HEK293 (cell line): ENCODE data around the gene KLHL15.

Experiments used
- CTCF ChIA-PET: fragments of 350-600 bp; formaldehyde crosslinking; extraction: SDS; loops from one replicate; lab custom pipeline; 2021; ENCODE audit warnings: antibody characterized with exemption; lab: Yijun Ruan, JAX
- POLR2A ChIA-PET: fragments of 300-600 bp; formaldehyde crosslinking; extraction: SDS; loops from one replicate; lab custom pipeline; 2020; ENCODE audit warnings: antibody characterized with exemption, inconsistent platforms; lab: Yijun Ruan, JAX
- H3K27ac ChIP-seq: fragments of 200-500 bp; sonication (Bioruptor generic); 2 replicates; pipeline ENCODE4 v1.5.1; 2014; ENCODE audit warnings: low read depth, low read length, control low read depth, inconsistent platforms; ENCODE audit errors: extremely low read depth
- H3K36me3 ChIP-seq, 2 experiments: fragments of 200-500 bp in 1 of 2; sonication (Bioruptor generic) in 1 of 2; 1 replicate in 1 of 2; 2 replicates in 1 of 2; pipeline ENCODE4 v1.5.1; 2014 to 2017; ENCODE audit warnings: inconsistent platforms in 2 of 2, low read length in 2 of 2; ENCODE audit not compliant: control insufficient read depth in 2 of 2, insufficient read depth in 1 of 2
- H3K4me1 ChIP-seq: fragments of 200-500 bp; sonication (Bioruptor generic); 2 replicates; pipeline ENCODE4 v1.5.1; 2014; ENCODE audit warnings: mild to moderate bottlenecking, low read length, inconsistent platforms; ENCODE audit not compliant: control insufficient read depth, insufficient read depth
- H3K4me3 ChIP-seq: 2 replicates; pipeline ENCODE4 v1.5.1; 2011; ENCODE audit warnings: low read depth, mild to moderate bottlenecking, control low read depth, low read length, moderate library complexity
- H3K9me3 ChIP-seq: fragments of 200-500 bp; sonication (Bioruptor generic); 2 replicates; pipeline ENCODE4 v1.5.1; 2014; ENCODE audit warnings: low read depth, low read length, inconsistent platforms; ENCODE audit not compliant: control insufficient read depth, insufficient read depth
- CTCF ChIP-seq: fragments of 450-650 bp; formaldehyde crosslinking; IDR thresholded peaks from 2 replicates; pipeline ENCODE4 v1.5.1; 2016; ENCODE audit warnings: missing biosample characterization, missing genetic modification characterization
- GLIS1 ChIP-seq: fragments of 450-650 bp; formaldehyde crosslinking; IDR thresholded peaks from 2 replicates; pipeline ENCODE4 v1.5.1; 2016; ENCODE audit warnings: missing biosample characterization, missing genetic modification characterization
- PRDM1 ChIP-seq: fragments of 450-650 bp; formaldehyde crosslinking; IDR thresholded peaks from 2 replicates; pipeline ENCODE4; 2016; ENCODE audit warnings: missing biosample characterization, missing genetic modification characterization
- PRDM4 ChIP-seq: fragments of 450-650 bp; formaldehyde crosslinking; IDR thresholded peaks from 2 replicates; pipeline ENCODE4 v1.5.1; 2017; ENCODE audit warnings: missing biosample characterization, missing genetic modification characterization
- ZBTB1 ChIP-seq: fragments of 450-650 bp; formaldehyde crosslinking; IDR thresholded peaks from 2 replicates; pipeline ENCODE4 v1.5.1; 2016; ENCODE audit warnings: missing biosample characterization, missing genetic modification characterization
- ZBTB17 ChIP-seq: fragments of 450-650 bp; formaldehyde crosslinking; IDR thresholded peaks from 2 replicates; pipeline ENCODE4 v1.5.1; 2016; ENCODE audit warnings: missing biosample characterization, missing genetic modification characterization
- ZBTB20 ChIP-seq: fragments of 450-650 bp; formaldehyde crosslinking; IDR thresholded peaks from 2 replicates; pipeline ENCODE4 v1.5.1; 2016; ENCODE audit warnings: missing biosample characterization, missing genetic modification characterization
- ZBTB21 ChIP-seq: fragments of 450-650 bp; formaldehyde crosslinking; IDR thresholded peaks from 2 replicates; pipeline ENCODE4 v1.5.1; 2017; ENCODE audit warnings: missing biosample characterization, missing genetic modification characterization
- ZFP3 ChIP-seq: fragments of 450-650 bp; formaldehyde crosslinking; IDR thresholded peaks from 2 replicates; pipeline ENCODE4 v1.5.1; 2016; ENCODE audit warnings: low read depth, missing biosample characterization, missing genetic modification characterization
- ZFP69B ChIP-seq: fragments of 450-650 bp; formaldehyde crosslinking; IDR thresholded peaks from 2 replicates; pipeline ENCODE4 v1.5.1; 2016; ENCODE audit warnings: missing biosample characterization, missing genetic modification characterization
- ZNF10 ChIP-seq: fragments of 450-650 bp; formaldehyde crosslinking; IDR thresholded peaks from 2 replicates; pipeline ENCODE4 v1.5.1; 2017; ENCODE audit warnings: missing biosample characterization, missing genetic modification characterization
- ZNF112 ChIP-seq: fragments of 450-650 bp; formaldehyde crosslinking; IDR thresholded peaks from 2 replicates; pipeline ENCODE4 v1.5.0; 2017; ENCODE audit warnings: missing biosample characterization, missing genetic modification characterization
- ZNF114 ChIP-seq: fragments of 450-650 bp; formaldehyde crosslinking; IDR thresholded peaks from 2 replicates; pipeline ENCODE4 v1.5.0; 2017; ENCODE audit warnings: missing biosample characterization, missing genetic modification characterization
- ZNF169 ChIP-seq: fragments of 450-650 bp; formaldehyde crosslinking; IDR thresholded peaks from 2 replicates; pipeline ENCODE4 v1.5.1; 2016; ENCODE audit warnings: missing biosample characterization, missing genetic modification characterization
- ZNF266 ChIP-seq: fragments of 450-650 bp; formaldehyde crosslinking; IDR thresholded peaks from 2 replicates; pipeline ENCODE4 v1.5.1; 2016; ENCODE audit warnings: missing biosample characterization, missing genetic modification characterization, low read depth
- ZNF423 ChIP-seq: fragments of 450-650 bp; formaldehyde crosslinking; IDR thresholded peaks from 2 replicates; pipeline ENCODE4 v1.5.1; 2016; ENCODE audit warnings: missing biosample characterization, missing genetic modification characterization
- ZNF449 ChIP-seq: fragments of 450-650 bp; formaldehyde crosslinking; IDR thresholded peaks from 2 replicates; pipeline ENCODE4 v1.5.1; 2017; ENCODE audit warnings: missing biosample characterization, mild to moderate bottlenecking, missing genetic modification characterization, moderate library complexity
- ZNF488 ChIP-seq: fragments of 450-650 bp; formaldehyde crosslinking; IDR thresholded peaks from 2 replicates; pipeline ENCODE4 v1.5.1; 2016; ENCODE audit warnings: missing biosample characterization, missing genetic modification characterization
- ZNF501 ChIP-seq: fragments of 450-650 bp; formaldehyde crosslinking; IDR thresholded peaks from 2 replicates; pipeline ENCODE4 v1.5.1; 2016; ENCODE audit warnings: missing biosample characterization, missing genetic modification characterization
- ZNF544 ChIP-seq: fragments of 450-650 bp; formaldehyde crosslinking; IDR thresholded peaks from 2 replicates; pipeline ENCODE4 v1.5.0; 2017; ENCODE audit warnings: missing biosample characterization, missing genetic modification characterization
- ZNF548 ChIP-seq: fragments of 450-650 bp; formaldehyde crosslinking; IDR thresholded peaks from 2 replicates; pipeline ENCODE4 v1.5.1; 2016; ENCODE audit warnings: missing biosample characterization, missing genetic modification characterization
- ZNF555 ChIP-seq: fragments of 450-650 bp; formaldehyde crosslinking; conservative IDR thresholded peaks from 2 replicates; pipeline ENCODE4 v1.5.1; 2017; ENCODE audit warnings: missing biosample characterization, mild to moderate bottlenecking, missing genetic modification characterization, inconsistent platforms
- ZNF561 ChIP-seq: fragments of 450-650 bp; IDR thresholded peaks from 2 replicates; pipeline ENCODE4 v1.5.1; 2018; ENCODE audit warnings: missing biosample characterization, missing genetic modification characterization, borderline replicate concordance
- ZNF707 ChIP-seq: fragments of 450-650 bp; formaldehyde crosslinking; IDR thresholded peaks from 2 replicates; pipeline ENCODE4 v1.5.1; 2016; ENCODE audit warnings: missing biosample characterization, missing genetic modification characterization
- ZSCAN16 ChIP-seq: fragments of 450-650 bp; formaldehyde crosslinking; IDR thresholded peaks from 2 replicates; pipeline ENCODE4 v1.5.1; 2016; ENCODE audit warnings: missing biosample characterization, missing genetic modification characterization
- ZSCAN18 ChIP-seq: fragments of 450-650 bp; formaldehyde crosslinking; IDR thresholded peaks from 2 replicates; pipeline ENCODE4 v1.5.1; 2016; ENCODE audit warnings: missing biosample characterization, missing genetic modification characterization

The KLHL15 gene

GRCh38 chrX:23944234-23944633, 82.8 kb downstream of the KLHL15 start (continued):
- TF ChIP-seq ZNF449 = peak; percentile 38; the same call in 1 of the 2 replicates
- TF ChIP-seq ZNF169 (tag by site-specific recombination) = no peak
- TF ChIP-seq ZBTB21 (tag by site-specific recombination) = no peak
- TF ChIP-seq GLIS1 = peak; percentile 25; the same call in 1 of the 2 replicates
- no peak for TF ChIP-seq ZNF548 (tag by site-specific recombination)
- TF ChIP-seq ZFP3 (tag by site-specific recombination) = no peak
- no peak for TF ChIP-seq ZNF423 (tag by site-specific recombination)
- peak; percentile 35; the same call in 1 of the 2 replicates for TF ChIP-seq ZFP69B (tag by site-specific recombination)
- no peak for TF ChIP-seq ZNF555 (tag by site-specific recombination)
- TF ChIP-seq ZNF544 (tag by site-specific recombination) = no peak
- TF ChIP-seq ZNF488 (tag by site-specific recombination) = peak; percentile 48; the same call in 1 of the 2 replicates
- TF ChIP-seq ZSCAN16 = no peak
- no peak for TF ChIP-seq ZNF114 (tag by site-specific recombination)
- peak; percentile 84; the same call in 1 of the 2 replicates for TF ChIP-seq ZNF561
- TF ChIP-seq ZNF10 (tag by site-specific recombination) = peak; percentile 66; the same call in 1 of the 2 replicates
- no peak for TF ChIP-seq ZBTB20 (tag by site-specific recombination)
- no peak for TF ChIP-seq ZNF266 (tag by site-specific recombination)
- peak; percentile 88 for TF ChIP-seq PRDM4 (tag by site-specific recombination)
- no peak for TF ChIP-seq CTCF (tag by site-specific recombination)
- TF ChIP-seq ZBTB1 = 0 out of 2 replicates have a peak, but pooled peaks have one; percentile 82
- TF ChIP-seq ZNF501 = no peak
- TF ChIP-seq, all 188 proteins: peak for 46

GRCh38 chrX:23939203-23939602, 87.8 kb downstream of the KLHL15 start:
- Histone ChIP-seq H3K9me3 (no peaks in the 10 kb centered on the region), H3K4me3 (no peak overlapping the region), H3K27ac (no peak overlapping the region), H3K36me3 (no peaks in the 10 kb centered on the region), H3K4me1 (no peaks in the 10 kb centered on the region; the same call in 1 of the 2 replicates)
- ChIA-PET CTCF (no interaction called here), POLR2A (no interaction called here)
- TF ChIP-seq ZNF707 (tag by site-specific recombination) (no peak), ZSCAN18 (no peak), ZBTB17 (tag by site-specific recombination) (no peak), ZNF112 (tag by site-specific recombination) (no peak), PRDM1 (tag by site-specific recombination) (no peak)
